ENCODE data around the gene PRM3. TPM values are rescaled to one million over a fixed set of nuclear protein-coding genes. Genes with fewer than 3 reads are reported as not detected.
A peak's percentile ranks its signal among the peaks of the same experiment; 100 is the strongest.
"Not testable (repeated sequence)": the region's sequence is repeated elsewhere in the genome, so short reads cannot be mapped to it uniquely, and the experiment has no call there.

Gene PRM3
- total and polyA plus RNA-seq, 2 experiments from 2014 or later, result not detected

- H3K27ac ChIP-seq, result no peak overlapping the region
- H3K79me2 ChIP-seq (ENCODE audit: insufficient read depth), result no peaks in the 10 kb centered on the region
- H3K4me1 ChIP-seq (ENCODE audit: insufficient read depth), result peaks cover 6% of the 10 kb centered on the region; the same call in 1 of the 2 replicates
- H3K4me2 ChIP-seq (ENCODE audit: unreplicated experiment), result no peak overlapping the region
- in situ Hi-C loops (cut with MboI), result no loop called here
- H3K36me3 ChIP-seq (ENCODE audit: low read depth), result no peaks in the 10 kb centered on the region
- no peaks in the 10 kb centered on the region for H3K27me3 ChIP-seq (replicated peaks; ENCODE audit: insufficient read depth)
- no peaks in the 10 kb centered on the region for H3K9me3 ChIP-seq (ENCODE audit: low read depth)
- H3K4me3 ChIP-seq, result no peak overlapping the region
- peak; percentile 7 for DNase-seq
- WGBS, 2 experiments (ENCODE audit: low coverage in 1 of 2, low lambda C conversion rate in 2 of 2, missing lambda C conversion rate in 2 of 2), result 71 to 73% methylated on average over 4 of the region's 4 CpGs
- TF ChIP-seq EZH2 (IDR thresholded peaks at IDR 0.05; ENCODE audit: insufficient read depth, poor library complexity, severe bottlenecking) (no peak), EZH2phosphoT487 (IDR thresholded peaks at IDR 0.05; ENCODE audit: insufficient read depth, low read depth) (no peak)
- no peaks in the 10 kb centered on the region for H4K20me1 ChIP-seq (ENCODE audit: insufficient read depth)
- H3F3A ChIP-seq (ENCODE audit: insufficient read depth), result 0 out of 2 replicates have a peak, but pooled peaks cover 4% of the 10 kb centered on the region
- no peak overlapping the region for H2AFZ ChIP-seq
- H3K9me2 ChIP-seq (ENCODE audit: insufficient read depth), result no peaks in the 10 kb centered on the region
- no peak overlapping the region for H3K9ac ChIP-seq
Measured at GRCh38 chr16:11301645-11302501, 28.4 kb upstream of the PRM3 start.

GRCh38 chr16:11300560-11300892, 27.1 kb upstream of the PRM3 start:
- Histone ChIP-seq H3F3A (ENCODE audit: insufficient read depth) (0 out of 2 replicates have a peak, but pooled peaks cover 4% of the 10 kb centered on the region), H4K20me1 (ENCODE audit: insufficient read depth) (no peaks in the 10 kb centered on the region), H3K27me3 (replicated peaks; ENCODE audit: insufficient read depth) (no peaks in the 10 kb centered on the region), H3K9me2 (ENCODE audit: insufficient read depth) (no peaks in the 10 kb centered on the region), H2AFZ (no peak overlapping the region), H3K4me1 (ENCODE audit: insufficient read depth) (peaks cover 9% of the 10 kb centered on the region; the same call in 1 of the 2 replicates), H3K36me3 (ENCODE audit: low read depth) (no peaks in the 10 kb centered on the region), H3K9ac (no peak overlapping the region), H3K4me3 (no peak overlapping the region), H3K9me3 (ENCODE audit: low read depth) (no peaks in the 10 kb centered on the region), H3K4me2 (ENCODE audit: unreplicated experiment) (no peak overlapping the region), H3K27ac (no peak overlapping the region), H3K79me2 (ENCODE audit: insufficient read depth) (no peaks in the 10 kb centered on the region)
- no peak for DNase-seq
- in situ Hi-C loops (cut with MboI), result no loop called here
- TF ChIP-seq EZH2phosphoT487 (IDR thresholded peaks at IDR 0.05; ENCODE audit: insufficient read depth, low read depth) (no peak), EZH2 (IDR thresholded peaks at IDR 0.05; ENCODE audit: insufficient read depth, poor library complexity, severe bottlenecking) (no peak)
- WGBS, 2 experiments (ENCODE audit: low coverage in 1 of 2, low lambda C conversion rate in 2 of 2, missing lambda C conversion rate in 2 of 2), result 44 to 48% methylated on average over 7 of the region's 7 CpGs

- Histone ChIP-seq H3K4me1 (ENCODE audit: insufficient read depth) (peaks cover 9% of the 10 kb centered on the region; the same call in 1 of the 2 replicates), H3K79me2 (ENCODE audit: insufficient read depth) (no peaks in the 10 kb centered on the region), H3K9me3 (ENCODE audit: low read depth) (no peaks in the 10 kb centered on the region), H3K9me2 (ENCODE audit: insufficient read depth) (no peaks in the 10 kb centered on the region), H3K27me3 (replicated peaks; ENCODE audit: insufficient read depth) (no peaks in the 10 kb centered on the region), H3K4me3 (no peak overlapping the region), H3K9ac (no peak overlapping the region), H3K36me3 (ENCODE audit: low read depth) (no peaks in the 10 kb centered on the region), H3K4me2 (ENCODE audit: unreplicated experiment) (no peak overlapping the region), H3K27ac (no peak overlapping the region), H4K20me1 (ENCODE audit: insufficient read depth) (no peaks in the 10 kb centered on the region), H2AFZ (no peak overlapping the region), H3F3A (ENCODE audit: insufficient read depth) (0 out of 2 replicates have a peak, but pooled peaks cover 4% of the 10 kb centered on the region)
- 73 to 79% methylated on average over 6 of the region's 6 CpGs for WGBS, 2 experiments (ENCODE audit: low coverage in 1 of 2, low lambda C conversion rate in 2 of 2, missing lambda C conversion rate in 2 of 2)
- TF ChIP-seq EZH2 (IDR thresholded peaks at IDR 0.05; ENCODE audit: insufficient read depth, poor library complexity, severe bottlenecking) (no peak), EZH2phosphoT487 (IDR thresholded peaks at IDR 0.05; ENCODE audit: insufficient read depth, low read depth) (no peak)
- DNase-seq, result no peak
- in situ Hi-C loops (cut with MboI), result no loop called here
Measured at GRCh38 chr16:11299865-11300559, 26.6 kb upstream of the PRM3 start.

GRCh38 chr16:11298950-11299547, 25.6 kb upstream of the PRM3 start:
- WGBS, 2 experiments (ENCODE audit: low coverage in 1 of 2, low lambda C conversion rate in 2 of 2, missing lambda C conversion rate in 2 of 2), result 82 to 85% methylated on average over 13 of the region's 13 CpGs
- H3K9ac ChIP-seq; DNase-seq; H3K27me3 ChIP-seq (replicated peaks; ENCODE audit: insufficient read depth); H3K9me2 ChIP-seq (ENCODE audit: insufficient read depth); H3K4me1 ChIP-seq (ENCODE audit: insufficient read depth); H3K4me3 ChIP-seq; in situ Hi-C loops (cut with MboI); H3K9me3 ChIP-seq (ENCODE audit: low read depth); H3K79me2 ChIP-seq (ENCODE audit: insufficient read depth); H3K27ac ChIP-seq; H3K4me2 ChIP-seq (ENCODE audit: unreplicated experiment); H4K20me1 ChIP-seq (ENCODE audit: insufficient read depth); H3F3A ChIP-seq (ENCODE audit: insufficient read depth); H2AFZ ChIP-seq; H3K36me3 ChIP-seq (ENCODE audit: low read depth): not testable (repeated sequence)

Data from GM23248 (cell line).